Activated CD4-positive, CD25-positive, alpha-beta regulatory T cell treated with anti-CD3 and anti-CD28 coated beads, Interleukin-2, amount 50 U/mL, for 24 hours (primary cell): ENCODE measurements around the gene TRAPPC12.
A peak's percentile ranks its signal among the peaks of the same experiment; 100 is the strongest.

Source experiments
- ATAC-seq, 2 donors: fragments of 150-1000 bp; cut with Tn5 transposase; one replicate each; pipeline ENCODE4 v1.10.0; 2021; ENCODE audit warnings: mild to moderate bottlenecking in 1 of 2, moderate library complexity in 1 of 2

The TRAPPC12 gene

GRCh38 chr2:3517948-3518495 is 138.5 kb downstream of the TRAPPC12 start:
- ATAC-seq, result no peak

- ATAC-seq, result peak; percentile 73 to 74
Observed at GRCh38 chr2:3518496-3519254, 139.2 kb downstream of the TRAPPC12 start.

- ATAC-seq, result peak; percentile 76 to 79
Observed at GRCh38 chr2:3519255-3520205, 140.0 kb downstream of the TRAPPC12 start, which contains the start of gene ADI1. ADI1 (minus strand) TSS chr2:3519531; CDS start chr2:3519487, 44 bp downstream.

- ATAC-seq, result no peak
Observed at GRCh38 chr2:3520591-3520990, 141.1 kb downstream of the TRAPPC12 start.

- ATAC-seq, result no peak
Observed at GRCh38 chr2:3522961-3523421, 143.5 kb downstream of the TRAPPC12 start.

GRCh38 chr2:3523551-3524041 is 144.1 kb downstream of the TRAPPC12 start:
- no peak for ATAC-seq

GRCh38 chr2:3526871-3527270 is 147.4 kb downstream of the TRAPPC12 start:
- ATAC-seq, result no peak

- no peak for ATAC-seq
Observed at GRCh38 chr2:3527886-3528785, 148.6 kb downstream of the TRAPPC12 start.
